SJCRH30 (cell line): ENCODE measurements around the gene MLC1. TPM values are rescaled to one million over a fixed set of nuclear protein-coding genes. Genes with fewer than 3 reads are reported as not detected.
"Not testable (repeated sequence)": the region's sequence is repeated elsewhere in the genome, so short reads cannot be mapped to it uniquely, and the experiment has no call there.

Experiments used
- DNase-seq, 2 experiments: peaks; one replicate each; pipeline ENCODE4 v3.0.0-alpha.2; 2015 to 2020
- H3K27ac ChIP-seq: fragments of 250-450 bp; sonication (Bioruptor Pico); 2 replicates; pipeline ENCODE4 v1.5.1; 2020; ENCODE audit warnings: mild to moderate bottlenecking, moderate library complexity
- H3K27me3 ChIP-seq: fragments of 250-450 bp; sonication (Bioruptor Pico); 2 replicates; pipeline ENCODE4 v1.5.1; 2020; ENCODE audit warnings: mild to moderate bottlenecking, moderate library complexity
- H3K36me3 ChIP-seq: fragments of 250-450 bp; sonication (Bioruptor Pico); 2 replicates; pipeline ENCODE4 v1.5.1; 2020; ENCODE audit warnings: mild to moderate bottlenecking, moderate library complexity
- H3K4me1 ChIP-seq: fragments of 250-450 bp; sonication (Bioruptor Pico); 2 replicates; pipeline ENCODE4 v1.5.1; 2020; ENCODE audit warnings: mild to moderate bottlenecking, moderate library complexity
- H3K4me3 ChIP-seq: fragments of 250-450 bp; sonication (Bioruptor Pico); 2 replicates; pipeline ENCODE4 v1.5.1; 2020; ENCODE audit warnings: mild to moderate bottlenecking, moderate library complexity
- H3K9me3 ChIP-seq: fragments of 250-450 bp; sonication (Bioruptor Pico); replicated peaks from 2 replicates; pipeline ENCODE4 v1.5.1; 2020; ENCODE audit warnings: mild to moderate bottlenecking, moderate library complexity
- total RNA-seq: library from RNA; depleted of rRNA; stranded (reverse); fragments of >200 nt; shearing (Covaris generic); gene quantifications from 2 replicates; pipeline ENCODE4 v1.2.3, GENCODE V29; 2014

The MLC1 gene
- total RNA-seq, 1 experiment from 2014 or later = 0.04 TPM

- Histone ChIP-seq H3K27me3 (peaks cover 13% of the 10 kb centered on the region), H3K9me3 (peaks cover 13% of the 10 kb centered on the region), H3K36me3 (no peaks in the 10 kb centered on the region), H3K4me1 (no peaks in the 10 kb centered on the region; the same call in 1 of the 2 replicates), H3K4me3 (no peak overlapping the region), H3K27ac (no peak overlapping the region)
- no peak for DNase-seq
Observed at GRCh38 chr22:50089231-50089630, 4.0 kb upstream of the MLC1 start.

- DNase-seq = no peak
- Histone ChIP-seq H3K9me3 (peaks cover 13% of the 10 kb centered on the region), H3K4me1 (peaks cover 4% of the 10 kb centered on the region; the same call in 1 of the 2 replicates), H3K27me3 (peaks cover 13% of the 10 kb centered on the region), H3K4me3 (no peak overlapping the region), H3K36me3 (no peaks in the 10 kb centered on the region), H3K27ac (no peak overlapping the region)
Observed at GRCh38 chr22:50088096-50088495, 2.9 kb upstream of the MLC1 start.

- Histone ChIP-seq H3K27ac (no peak overlapping the region), H3K9me3 (peaks cover 13% of the 10 kb centered on the region), H3K36me3 (no peaks in the 10 kb centered on the region), H3K4me3 (no peak overlapping the region), H3K27me3 (peaks cover 17% of the 10 kb centered on the region), H3K4me1 (peaks cover 4% of the 10 kb centered on the region; the same call in 1 of the 2 replicates)
- no peak for DNase-seq
Observed at GRCh38 chr22:50087646-50088045, 2.4 kb upstream of the MLC1 start.

- H3K27me3 ChIP-seq = peaks cover 22% of the 10 kb centered on the region
- H3K27ac ChIP-seq, DNase-seq, H3K36me3 ChIP-seq, H3K4me3 ChIP-seq, H3K4me1 ChIP-seq: not testable (repeated sequence)
- peaks cover 13% of the 10 kb centered on the region for H3K9me3 ChIP-seq
Observed at GRCh38 chr22:50086975-50087374, 1.7 kb upstream of the MLC1 start.

GRCh38 chr22:50086526-50086925 lies 1.3 kb upstream of the MLC1 start:
- Histone ChIP-seq H3K27me3 (peaks cover 22% of the 10 kb centered on the region), H3K9me3 (peaks cover 13% of the 10 kb centered on the region), H3K36me3 (no peaks in the 10 kb centered on the region), H3K27ac (no peak overlapping the region), H3K4me3 (no peak overlapping the region), H3K4me1 (peaks cover 4% of the 10 kb centered on the region; the same call in 1 of the 2 replicates)
- DNase-seq = no peak

- H3K27ac ChIP-seq = no peak overlapping the region
- H3K4me3 ChIP-seq = no peak overlapping the region
- H3K27me3 ChIP-seq = peaks cover 29% of the 10 kb centered on the region
- H3K4me1 ChIP-seq = peaks cover 4% of the 10 kb centered on the region; the same call in 1 of the 2 replicates
- H3K36me3 ChIP-seq = no peaks in the 10 kb centered on the region
- no peak for DNase-seq
- H3K9me3 ChIP-seq = peaks cover 13% of the 10 kb centered on the region
Observed at GRCh38 chr22:50084614-50085021, 608 bp downstream of the MLC1 start.

GRCh38 chr22:50084080-50084477 lies 1.1 kb downstream of the MLC1 start:
- Histone ChIP-seq H3K4me1 (peaks cover 4% of the 10 kb centered on the region; the same call in 1 of the 2 replicates), H3K4me3 (no peak overlapping the region), H3K27ac (no peak overlapping the region), H3K9me3 (peaks cover 12% of the 10 kb centered on the region), H3K27me3 (peaks cover 30% of the 10 kb centered on the region), H3K36me3 (no peaks in the 10 kb centered on the region)
- peak; percentile 76 to 80 for DNase-seq

GRCh38 chr22:50083462-50084079 lies 1.7 kb downstream of the MLC1 start:
- peaks cover 9% of the 10 kb centered on the region; the same call in 1 of the 2 replicates for H3K9me3 ChIP-seq
- no peak overlapping the region for H3K4me3 ChIP-seq
- no peaks in the 10 kb centered on the region for H3K36me3 ChIP-seq
- no peak overlapping the region for H3K27ac ChIP-seq
- peaks cover 30% of the 10 kb centered on the region for H3K27me3 ChIP-seq
- H3K4me1 ChIP-seq = peaks cover 4% of the 10 kb centered on the region; the same call in 1 of the 2 replicates
- DNase-seq = no peak

GRCh38 chr22:50082961-50083461 lies 2.2 kb downstream of the MLC1 start:
- no peak overlapping the region for H3K27ac ChIP-seq
- H3K36me3 ChIP-seq = no peaks in the 10 kb centered on the region
- H3K27me3 ChIP-seq = peaks cover 30% of the 10 kb centered on the region
- peaks cover 9% of the 10 kb centered on the region; the same call in 1 of the 2 replicates for H3K9me3 ChIP-seq
- no peak for DNase-seq
- peaks cover 4% of the 10 kb centered on the region; the same call in 1 of the 2 replicates for H3K4me1 ChIP-seq
- no peak overlapping the region for H3K4me3 ChIP-seq

GRCh38 chr22:50082197-50082715 lies 3.0 kb downstream of the MLC1 start:
- peaks cover 30% of the 10 kb centered on the region for H3K27me3 ChIP-seq
- H3K4me1 ChIP-seq = peaks cover 4% of the 10 kb centered on the region; the same call in 1 of the 2 replicates
- DNase-seq = no peak
- H3K36me3 ChIP-seq = no peaks in the 10 kb centered on the region
- peaks cover 7% of the 10 kb centered on the region; the same call in 1 of the 2 replicates for H3K9me3 ChIP-seq
- no peak overlapping the region for H3K27ac ChIP-seq
- H3K4me3 ChIP-seq = no peak overlapping the region

GRCh38 chr22:50081426-50082196 lies 3.6 kb downstream of the MLC1 start:
- Histone ChIP-seq H3K27me3 (peaks cover 31% of the 10 kb centered on the region), H3K36me3 (no peaks in the 10 kb centered on the region), H3K4me3 (no peak overlapping the region), H3K9me3 (0 out of 2 replicates have a peak, but pooled peaks cover under 1% of the 10 kb centered on the region), H3K4me1 (peaks cover 4% of the 10 kb centered on the region; the same call in 1 of the 2 replicates), H3K27ac (no peak overlapping the region)
- DNase-seq = no peak

- no peak for DNase-seq
- Histone ChIP-seq H3K4me1 (peaks cover 4% of the 10 kb centered on the region; the same call in 1 of the 2 replicates), H3K27me3 (peaks cover 36% of the 10 kb centered on the region)
Observed at GRCh38 chr22:50080077-50080465, 5.2 kb downstream of the MLC1 start.

GRCh38 chr22:50078761-50079160 lies 6.5 kb downstream of the MLC1 start:
- H3K9me3 ChIP-seq = no peaks in the 10 kb centered on the region
- peaks cover 4% of the 10 kb centered on the region; the same call in 1 of the 2 replicates for H3K4me1 ChIP-seq
- no peaks in the 10 kb centered on the region for H3K36me3 ChIP-seq
- DNase-seq = no peak
- H3K27ac ChIP-seq = no peak overlapping the region
- peaks cover 39% of the 10 kb centered on the region for H3K27me3 ChIP-seq
- H3K4me3 ChIP-seq = no peak overlapping the region

More at GRCh38 chr22:50080077-50080465, 5.2 kb downstream of the MLC1 start:
- Histone ChIP-seq H3K9me3 (no peaks in the 10 kb centered on the region), H3K27ac (no peak overlapping the region), H3K36me3 (no peaks in the 10 kb centered on the region), H3K4me3 (no peak overlapping the region)

- Histone ChIP-seq H3K27me3 (peaks cover 40% of the 10 kb centered on the region), H3K9me3 (no peaks in the 10 kb centered on the region), H3K36me3 (no peaks in the 10 kb centered on the region), H3K4me1 (peaks cover under 1% of the 10 kb centered on the region; the same call in 1 of the 2 replicates), H3K4me3 (no peak overlapping the region), H3K27ac (no peak overlapping the region)
- no peak for DNase-seq
Observed at GRCh38 chr22:50078246-50078645, 7.0 kb downstream of the MLC1 start.
